Aorta (tissue), 5 donors: ENCODE measurements around the gene C12orf43. TPM values are rescaled to one million over a fixed set of nuclear protein-coding genes. Genes with fewer than 3 reads are reported as not detected.

Experiments used
- ATAC-seq: fragments of 200-7000 bp; cut with Tn5 transposase; one replicate; pipeline ENCODE4 v1.9.1; 2022; ENCODE audit warnings: moderate library complexity; ENCODE audit not compliant: low FRiP score
- DNase-seq, 2 donors: peaks; one replicate each; pipeline ENCODE4 v3.0.0-alpha.2; 2020
- H3K27ac ChIP-seq, 2 donors: one replicate each; pipeline ENCODE4 v1.5.1; 2013; ENCODE audit warnings: low read length in 2 of 2, mild to moderate bottlenecking in 2 of 2, moderate library complexity in 2 of 2, control low read depth in 1 of 2, inconsistent platforms in 1 of 2, low read depth in 1 of 2
- H3K27me3 ChIP-seq, 2 donors: one replicate each; pipeline ENCODE4 v1.6.1; 2013; ENCODE audit warnings: control low read depth in 1 of 2, low read length in 1 of 2, mild to moderate bottlenecking in 1 of 2, moderate library complexity in 1 of 2; ENCODE audit not compliant: insufficient read depth in 2 of 2, control insufficient read depth in 1 of 2
- H3K36me3 ChIP-seq, 2 donors: one replicate each; pipeline ENCODE4 v1.6.1; 2013; ENCODE audit warnings: control low read depth in 1 of 2, low read length in 1 of 2, mild to moderate bottlenecking in 1 of 2; ENCODE audit not compliant: insufficient read depth in 2 of 2, control insufficient read depth in 1 of 2
- H3K4me1 ChIP-seq, 2 donors: one replicate each; pipeline ENCODE4 v1.6.1; 2013; ENCODE audit warnings: low read length in 2 of 2, control low read depth in 1 of 2, mild to moderate bottlenecking in 1 of 2, moderate library complexity in 1 of 2; ENCODE audit not compliant: insufficient read depth in 2 of 2, control insufficient read depth in 1 of 2
- H3K4me3 ChIP-seq, 2 donors: one replicate each; pipeline ENCODE4 v1.5.1; 2013; ENCODE audit warnings: low read length in 2 of 2, control low read depth in 1 of 2, mild to moderate bottlenecking in 1 of 2
- H3K9me3 ChIP-seq: one replicate; pipeline ENCODE4 v1.6.1; 2013; ENCODE audit warnings: mild to moderate bottlenecking, low read length; ENCODE audit not compliant: control insufficient read depth
- WGBS, 2 donors: extraction: QIAGEN DNeasy Blood & Tissue Kit; methylation state at CpG; one replicate each; pipeline ENCODE4 v1.1.7; 2013; 5-methylcytosine and 5-hydroxymethylcytosine counted together
- intact Hi-C, 2 donors: fragments of 100-400 bp; cut with DNase I; formaldehyde crosslinking; loops; one replicate each; pipeline versions ENCODE4 v1.14.2 to v1.15.0; 2022
- polyA plus RNA-seq, 2 donors: library from polyadenylated mRNA; stranded (reverse); fragments of 200-250 nt; gene quantifications; one replicate each; pipeline ENCODE4 v1.2.3, GENCODE V29; 2013
- total RNA-seq, 2 donors: library from RNA; stranded (reverse); fragmentation: NEBNext Ultra II Directional; extraction: Animal tissue kit (Norgen Biotek cat#: 25700); gene quantifications; one replicate each; pipeline ENCODE4 v1.2.1, GENCODE V29; 2021
- donor health status: healthy with polysubstance abuse.
- donor health status: Bipolar disorder and iron deficiency.
- donor health status: DM: no; HTN: no; CAD: no.
- donor health status: DM: no; HTN: no; CAD: no.
- donor health status: DM: yes; HTN: yes; CAD: no.

Gene C12orf43
- total and polyA plus RNA-seq, 4 donors: 11.3 to 15.7 (median 13.5) TPM

DNA sequence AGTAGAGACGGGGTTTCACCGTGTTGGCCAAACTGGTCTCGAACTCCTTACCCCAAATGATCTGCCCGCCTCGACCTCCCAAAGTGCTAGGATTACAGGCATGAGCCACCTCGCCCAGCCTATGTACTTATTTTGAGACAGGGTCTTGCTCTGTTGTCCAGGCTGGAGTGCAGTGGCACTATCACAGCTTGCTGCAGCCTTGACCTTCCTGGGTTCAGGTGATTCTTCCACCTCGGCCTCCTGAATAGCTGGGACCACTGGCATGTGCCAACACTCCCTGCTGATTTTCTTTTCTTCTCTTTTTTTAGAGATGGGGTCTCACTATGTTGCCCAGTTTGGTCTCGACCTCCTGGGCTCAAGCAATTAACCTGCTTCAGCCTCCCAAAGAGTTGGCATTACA is 52.0 kb downstream of the C12orf43 start:
- intact Hi-C loops: loop anchor here in 1 of 2 donors (10.0 kb wide), 1 partner anchor 239 kb away; the partner anchor contains the start of gene ACADS
- WGBS, 2 donors: 90 to 92% methylated on average over 8 of the region's 8 CpGs
- no peaks in the 10 kb centered on the region for H3K27me3 ChIP-seq

DNA sequence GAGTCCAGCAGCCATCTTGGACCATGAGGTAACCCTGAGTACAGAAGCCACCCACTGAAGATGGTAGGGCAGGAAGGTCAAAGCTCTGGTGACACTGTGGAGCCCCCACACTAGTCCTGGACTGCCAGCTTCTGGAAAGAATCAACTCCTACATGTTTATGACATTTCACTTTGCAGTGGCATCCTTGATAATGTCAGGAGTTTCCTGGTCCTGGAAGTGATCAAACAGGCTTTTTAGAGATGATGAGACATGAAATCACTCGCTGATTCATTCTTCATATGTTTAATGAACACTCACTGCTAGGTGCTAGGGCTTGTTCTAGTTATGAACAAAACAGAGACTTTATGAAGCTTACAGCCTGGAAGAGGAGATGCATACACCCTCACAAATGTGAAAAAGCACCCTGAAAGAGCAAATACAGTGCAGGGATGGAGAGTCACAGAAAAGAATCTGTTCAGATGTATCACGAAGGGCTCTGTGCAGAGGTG is 53.7 kb downstream of the C12orf43 start:
- Histone ChIP-seq H3K27ac (no peak overlapping the region), H3K9me3 (no peaks in the 10 kb centered on the region), H3K27me3 (no peaks in the 10 kb centered on the region), H3K4me1 (no peaks in the 10 kb centered on the region), H3K4me3 (no peak overlapping the region), H3K36me3 (no peaks in the 10 kb centered on the region)
- no peak for DNase-seq
- intact Hi-C loops: loop anchor here in 1 of 2 donors (10.0 kb wide), 1 partner anchor 238 kb away; the partner anchor contains the start of gene ACADS
- 86 to 95% methylated on average over 2 of the region's 2 CpGs for WGBS, 2 donors
- no peak for ATAC-seq

More for the DNA sequence above, 52.0 kb downstream of the C12orf43 start:
- H3K4me1 ChIP-seq: no peaks in the 10 kb centered on the region
- ATAC-seq (no peak), DNase-seq (no peak)
- no peaks in the 10 kb centered on the region for H3K9me3 ChIP-seq
- no peak overlapping the region for H3K27ac ChIP-seq
- H3K4me3 ChIP-seq: no peak overlapping the region
- H3K36me3 ChIP-seq: no peaks in the 10 kb centered on the region

DNA sequence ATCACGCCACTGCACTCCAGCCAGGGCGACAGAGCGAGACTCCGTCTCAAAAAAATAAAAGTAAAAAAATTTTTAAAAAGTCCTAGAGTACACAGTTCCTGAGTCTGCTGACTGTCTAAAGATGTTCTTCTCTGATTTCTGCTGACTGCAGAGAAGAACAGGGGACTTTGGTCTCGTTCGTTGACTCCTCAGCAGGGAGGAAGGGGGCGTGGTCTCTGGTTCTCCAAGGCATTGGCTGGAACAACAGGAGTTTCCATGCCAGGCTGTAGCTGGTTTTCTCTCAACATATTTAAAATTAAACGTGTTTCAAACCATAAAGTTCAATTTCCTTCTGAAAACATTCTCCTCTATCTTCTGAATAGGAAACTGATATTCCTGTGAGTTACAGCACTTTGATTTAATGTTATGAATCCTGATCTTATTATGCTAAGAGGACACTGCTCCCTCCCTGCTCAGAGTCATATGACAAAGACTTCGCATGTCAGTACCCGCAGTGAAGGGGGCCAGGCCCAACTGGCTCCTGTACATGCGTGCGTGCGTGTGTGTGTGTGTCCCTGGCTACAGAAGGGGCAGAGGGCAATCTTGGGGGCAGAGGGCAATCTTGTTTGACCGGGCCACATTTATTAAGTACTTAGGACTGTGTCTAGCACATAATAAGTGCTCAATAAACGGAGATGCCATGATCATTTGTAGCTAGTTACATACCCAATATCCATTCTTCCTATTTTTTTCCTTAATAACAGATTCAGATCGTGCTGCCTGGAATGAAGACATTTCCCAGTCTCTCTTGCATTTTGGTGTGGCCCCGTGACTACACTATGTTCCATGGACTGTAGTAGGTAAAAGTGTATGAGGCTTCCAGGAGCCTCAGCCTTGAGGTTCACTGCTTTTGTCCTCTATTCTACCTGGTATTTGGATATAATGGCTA is 54.4 kb downstream of the C12orf43 start:
- H3K4me3 ChIP-seq: no peak overlapping the region
- WGBS, 2 donors: 66 to 70% methylated on average over 17 of the region's 17 CpGs
- ATAC-seq (no peak), DNase-seq (peak in 1 of 2 donors; percentile 83)
- H3K4me1 ChIP-seq: no peaks in the 10 kb centered on the region
- H3K36me3 ChIP-seq: no peaks in the 10 kb centered on the region
- H3K27me3 ChIP-seq: no peaks in the 10 kb centered on the region
- H3K27ac ChIP-seq: no peak overlapping the region
- intact Hi-C loops: loop anchor here in 1 of 2 donors (10.0 kb wide), 1 partner anchor 237 kb away; the partner anchor contains the start of gene ACADS
- no peaks in the 10 kb centered on the region for H3K9me3 ChIP-seq

DNA sequence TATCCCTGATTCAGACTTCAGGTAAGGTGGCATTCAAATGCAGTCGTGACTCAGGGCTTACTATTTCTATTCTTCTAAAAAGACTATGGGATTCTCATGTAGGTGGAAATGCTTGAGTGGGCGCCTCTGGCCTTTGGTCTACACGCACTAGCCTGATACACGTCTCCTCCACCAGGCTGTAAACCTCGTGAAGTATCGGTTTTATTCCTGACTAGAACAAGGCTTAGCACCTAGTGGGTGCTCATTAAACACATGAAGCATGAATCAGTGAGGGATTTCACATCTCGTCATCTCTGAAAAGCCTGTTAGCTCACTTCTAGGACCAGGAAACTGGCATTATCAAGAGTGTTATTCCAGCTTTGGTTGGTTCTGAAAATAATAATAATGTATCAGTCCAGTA is 55.6 kb downstream of the C12orf43 start:
- WGBS, 2 donors: 76 to 81% methylated on average over 7 of the region's 7 CpGs
- Histone ChIP-seq H3K9me3 (no peaks in the 10 kb centered on the region), H3K27ac (no peak overlapping the region), H3K36me3 (no peaks in the 10 kb centered on the region), H3K4me3 (no peak overlapping the region), H3K27me3 (no peaks in the 10 kb centered on the region), H3K4me1 (no peaks in the 10 kb centered on the region)
- ATAC-seq (no peak), DNase-seq (no peak)
- intact Hi-C loops: loop anchor here in 1 of 2 donors (10.0 kb wide), 1 partner anchor 236 kb away; the partner anchor contains the start of gene ACADS

DNA sequence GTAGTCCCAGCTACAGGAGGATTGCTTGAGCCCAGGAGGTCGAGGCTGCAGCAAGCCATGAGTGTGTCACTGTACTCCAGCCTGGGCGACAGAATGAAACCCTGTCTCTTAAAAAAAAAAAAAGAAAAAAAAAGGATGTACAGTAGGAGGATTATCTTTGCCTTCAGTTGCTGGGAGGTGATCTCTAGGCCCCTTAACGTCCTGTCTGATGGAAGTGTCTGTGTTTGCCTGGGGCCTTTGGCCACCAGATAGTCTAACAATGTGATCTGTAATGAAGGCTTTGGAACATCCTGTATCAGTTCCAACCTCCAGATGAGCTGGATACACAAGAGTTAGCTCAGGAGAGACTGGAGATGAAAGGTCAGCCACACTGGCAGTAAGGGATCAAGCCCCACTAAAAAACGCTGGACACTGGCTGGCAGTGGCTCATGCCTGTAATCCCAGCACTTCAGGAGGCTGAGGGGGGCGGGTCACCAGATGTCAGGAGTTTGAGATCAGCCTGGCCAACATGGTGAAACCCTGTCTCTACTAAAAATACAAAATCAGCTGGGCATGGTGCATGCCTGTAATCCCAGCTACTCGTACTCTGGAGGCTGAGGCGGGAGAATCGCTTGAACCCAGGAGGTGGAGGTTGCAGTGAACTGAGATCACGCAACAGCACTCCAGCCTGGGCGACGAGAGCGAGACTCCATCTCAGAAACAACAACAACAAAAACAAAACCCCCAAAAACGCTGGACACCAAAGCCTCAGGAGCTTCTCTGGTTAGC is 57.0 kb downstream of the C12orf43 start:
- Histone ChIP-seq H3K27me3 (no peaks in the 10 kb centered on the region), H3K27ac (no peak overlapping the region), H3K36me3 (no peaks in the 10 kb centered on the region), H3K9me3 (peaks cover 2% of the 10 kb centered on the region), H3K4me1 (no peaks in the 10 kb centered on the region), H3K4me3 (no peak overlapping the region)
- 74 to 79% methylated on average over 13 of the region's 13 CpGs for WGBS, 2 donors
- DNase-seq (no peak), ATAC-seq (no peak)
- intact Hi-C loops: no loop called here

DNA sequence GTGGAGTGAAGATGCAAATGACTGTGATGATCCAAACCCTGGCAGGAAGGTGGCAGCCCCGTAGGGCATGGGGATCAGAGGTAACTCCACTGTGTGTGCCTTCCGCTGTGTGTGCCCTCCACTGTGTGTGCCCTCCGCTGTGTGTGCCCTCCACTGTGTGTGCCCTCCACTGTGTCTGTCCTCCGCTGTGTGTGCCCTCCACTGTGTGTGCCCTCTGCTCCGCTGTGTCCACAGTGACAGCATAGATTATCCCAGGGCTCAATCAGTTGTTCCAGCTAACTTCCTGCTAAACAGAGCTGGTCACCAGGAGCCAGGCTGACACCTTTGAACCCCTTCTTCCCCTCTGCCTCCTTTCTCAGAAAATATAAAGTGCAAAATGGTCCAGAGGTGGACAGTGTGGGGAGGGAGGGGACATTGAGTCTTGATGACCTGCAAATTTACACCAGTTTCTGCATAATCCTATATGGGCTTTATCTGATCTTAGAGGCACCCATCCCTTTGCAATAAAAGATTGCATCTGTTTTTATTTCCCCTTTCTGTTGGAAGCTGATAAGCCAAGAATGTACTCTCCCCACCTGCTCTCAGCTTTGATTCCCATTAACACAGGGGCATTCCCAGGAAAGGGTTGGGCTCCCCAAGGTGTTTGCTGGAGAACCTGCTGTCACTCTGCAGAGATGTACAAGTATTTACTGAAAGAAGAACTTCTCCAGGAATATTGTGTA is 59.5 kb downstream of the C12orf43 start:
- no peak for DNase-seq
- intact Hi-C loops: no loop called here
- 65 to 77% methylated on average over 5 of the region's 5 CpGs for WGBS, 2 donors
- Histone ChIP-seq H3K4me1 (no peaks in the 10 kb centered on the region), H3K36me3 (no peaks in the 10 kb centered on the region), H3K27me3 (no peaks in the 10 kb centered on the region), H3K27ac (no peak overlapping the region), H3K4me3 (no peak overlapping the region), H3K9me3 (peaks cover 2% of the 10 kb centered on the region)
- ATAC-seq: no peak

DNA sequence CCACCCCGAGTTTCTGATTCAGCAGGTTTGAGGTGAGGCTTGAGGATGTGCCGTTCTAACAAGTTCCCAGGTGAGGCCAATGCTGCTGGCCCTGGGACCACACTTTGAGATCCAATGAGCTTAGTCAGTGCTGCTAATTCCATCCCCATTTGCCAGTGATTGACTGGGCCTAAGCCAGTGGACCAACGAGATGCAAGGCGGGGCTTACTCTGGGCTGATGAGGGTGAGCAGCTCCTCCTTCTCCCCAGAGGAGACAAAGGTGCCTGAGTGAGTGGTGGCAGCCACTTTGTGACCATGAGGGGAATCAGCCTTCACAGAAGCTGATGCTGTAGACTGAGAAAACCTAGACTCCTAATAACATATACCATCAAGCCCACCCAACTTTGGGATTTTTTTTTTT is 61.1 kb downstream of the C12orf43 start:
- Histone ChIP-seq H3K36me3 (no peaks in the 10 kb centered on the region), H3K27me3 (no peaks in the 10 kb centered on the region), H3K27ac (no peak overlapping the region), H3K4me1 (no peaks in the 10 kb centered on the region), H3K4me3 (no peak overlapping the region), H3K9me3 (peaks cover 2% of the 10 kb centered on the region)
- 73 to 75% methylated on average over 4 of the region's 4 CpGs for WGBS, 2 donors
- ATAC-seq: no peak
- intact Hi-C loops: no loop called here
- DNase-seq: no peak

DNA sequence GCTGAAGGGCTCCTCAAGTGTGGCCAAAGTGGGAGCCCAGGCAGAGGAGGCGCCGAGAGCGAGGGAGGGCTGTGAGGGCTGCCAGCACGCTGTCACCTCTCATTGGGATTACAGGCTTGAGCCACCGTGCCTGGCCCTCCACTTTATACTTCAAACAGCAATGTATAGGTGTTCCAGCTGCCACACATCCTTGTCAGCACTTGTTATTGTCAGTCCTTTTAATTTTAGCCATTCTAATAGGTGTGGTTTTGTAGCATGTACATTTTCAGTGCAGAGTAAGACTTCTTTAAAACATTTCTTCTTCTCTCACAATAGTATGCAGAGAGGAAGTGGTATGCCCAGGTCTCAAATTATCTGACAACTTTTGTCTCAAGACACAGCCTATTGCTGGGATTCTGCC is 65.5 kb downstream of the C12orf43 start:
- intact Hi-C loops: no loop called here
- Histone ChIP-seq H3K4me1 (no peaks in the 10 kb centered on the region), H3K27ac (no peak overlapping the region), H3K4me3 (no peak overlapping the region), H3K36me3 (no peaks in the 10 kb centered on the region), H3K9me3 (peaks cover 2% of the 10 kb centered on the region), H3K27me3 (no peaks in the 10 kb centered on the region)
- DNase-seq (no peak), ATAC-seq (no peak)
- WGBS, 2 donors: 94 to 95% methylated on average over 5 of the region's 5 CpGs
